ENCODE data around the gene NKX2-1.

The NKX2-1 gene

GRCh38 chr14:36506732-36507614 is 13.1 kb downstream of the NKX2-1 start:
- no peak overlapping the region for H3K4me3 ChIP-seq (ENCODE audit: low read depth, low read length)

GRCh38 chr14:36505892-36506731 is 13.9 kb downstream of the NKX2-1 start:
- TF ChIP-seq CTCF (IDR thresholded peaks at IDR 0.05; ENCODE audit: borderline replicate concordance, insufficient read depth, low read depth, low read length): no peak
- H3K4me3 ChIP-seq (ENCODE audit: low read depth, low read length): no peak overlapping the region

More at GRCh38 chr14:36506732-36507614, 13.1 kb downstream of the NKX2-1 start:
- no peak for TF ChIP-seq CTCF (IDR thresholded peaks at IDR 0.05; ENCODE audit: borderline replicate concordance, insufficient read depth, low read depth, low read length)

GRCh38 chr14:36505181-36505815 is 14.7 kb downstream of the NKX2-1 start:
- TF ChIP-seq CTCF (IDR thresholded peaks at IDR 0.05; ENCODE audit: borderline replicate concordance, insufficient read depth, low read depth, low read length): no peak
- H3K4me3 ChIP-seq (ENCODE audit: low read depth, low read length): no peak overlapping the region

GRCh38 chr14:36504771-36505175 is 15.3 kb downstream of the NKX2-1 start:
- no peak for TF ChIP-seq CTCF (IDR thresholded peaks at IDR 0.05; ENCODE audit: borderline replicate concordance, insufficient read depth, low read depth, low read length)
- H3K4me3 ChIP-seq (ENCODE audit: low read depth, low read length): no peak overlapping the region

GRCh38 chr14:36503771-36504741 is 16.0 kb downstream of the NKX2-1 start:
- TF ChIP-seq CTCF (IDR thresholded peaks at IDR 0.05; ENCODE audit: borderline replicate concordance, insufficient read depth, low read depth, low read length): no peak

More at GRCh38 chr14:36503771-36504741, 16.0 kb downstream of the NKX2-1 start:
- no peak overlapping the region for H3K4me3 ChIP-seq (ENCODE audit: low read depth, low read length)

Data from GM12875 (cell line).